IMR-90 (cell line): Measurements from ENCODE around the gene SMYD4. TPM values are rescaled to one million over a fixed set of nuclear protein-coding genes. Genes with fewer than 3 reads are reported as not detected.

Experiments used
- ATAC-seq: fragments of 200-7000 bp; cut with Tn5 transposase; 2 replicates; pipeline ENCODE4 v1.9.1; 2020; ENCODE audit warnings: low read depth, mild to moderate bottlenecking, moderate library complexity
- BruUV-seq: library from RNA; stranded (reverse); fragments of 400-500 nt; replicated peaks from 2 replicates; lab custom pipeline; 2021; lab: Mats Ljungman, UMichigan
- CTCF ChIA-PET: fragments of 300-600 bp; formaldehyde crosslinking; extraction: SDS; loops from one replicate; lab custom pipeline; 2021; ENCODE audit warnings: antibody characterized with exemption; lab: Yijun Ruan, JAX
- POLR2A ChIA-PET: fragments of 300-600 bp; sonication (Branson Sonifier 250); formaldehyde crosslinking; loops from one replicate; lab custom pipeline; 2022; ENCODE audit warnings: antibody characterized with exemption; ENCODE audit not compliant: unreplicated experiment; lab: Charles Lee
- DNase-seq: peaks from one replicate; pipeline ENCODE4 v3.0.0; 2013
- H2AFZ ChIP-seq: replicated peaks from 2 replicates; pipeline ENCODE3; 2013; ENCODE audit warnings: low read length, mild to moderate bottlenecking; ENCODE audit not compliant: poor library complexity
- H2AK5ac ChIP-seq: 2 replicates; pipeline ENCODE4 v1.6.1; 2013; ENCODE audit warnings: low read depth, low read length, inconsistent platforms
- H2AK9ac ChIP-seq: replicated peaks from 2 replicates; pipeline ENCODE3; 2013; ENCODE audit warnings: mild to moderate bottlenecking, low read depth, low read length, moderate library complexity; ENCODE audit not compliant: poor library complexity
- H2BK120ac ChIP-seq: 2 replicates; pipeline ENCODE4 v1.6.1; 2013; ENCODE audit warnings: low read depth, low read length, inconsistent platforms
- H2BK15ac ChIP-seq: 3 replicates; pipeline ENCODE4 v1.6.1; 2013; ENCODE audit warnings: low read depth, low read length, inconsistent platforms
- H2BK20ac ChIP-seq: 2 replicates; pipeline ENCODE4 v1.6.1; 2013; ENCODE audit warnings: low read depth, mild to moderate bottlenecking, inconsistent platforms, low read length, moderate library complexity
- H2BK5ac ChIP-seq: 2 replicates; pipeline ENCODE4 v1.6.1; 2013; ENCODE audit warnings: mild to moderate bottlenecking, low read depth, low read length, inconsistent platforms; ENCODE audit not compliant: poor library complexity, severe bottlenecking
- H3K14ac ChIP-seq: replicated peaks from 2 replicates; pipeline ENCODE4 v1.6.1; 2013; ENCODE audit warnings: low read depth, low read length, inconsistent platforms
- H3K18ac ChIP-seq: 2 replicates; pipeline ENCODE4 v1.6.1; 2013; ENCODE audit warnings: low read depth, low read length, control low read depth
- H3K23ac ChIP-seq: 2 replicates; pipeline ENCODE4 v1.6.1; 2013; ENCODE audit warnings: low read depth, low read length, inconsistent platforms
- H3K27ac ChIP-seq: 2 replicates; pipeline ENCODE4 v1.5.1; 2013; ENCODE audit warnings: mild to moderate bottlenecking, control low read depth, low read length; ENCODE audit not compliant: insufficient read depth
- H3K27me3 ChIP-seq: 2 replicates; pipeline ENCODE4 v1.6.1; 2013; ENCODE audit warnings: low read length; ENCODE audit not compliant: control insufficient read depth, insufficient read depth
- H3K36me3 ChIP-seq: 2 replicates; pipeline ENCODE4 v1.6.1; 2013; ENCODE audit warnings: low read length, mixed read lengths; ENCODE audit not compliant: control insufficient read depth, insufficient read depth
- H3K4ac ChIP-seq: 2 replicates; pipeline ENCODE4 v1.6.1; 2013; ENCODE audit warnings: low read depth, low read length, inconsistent platforms
- H3K4me1 ChIP-seq: 2 replicates; pipeline ENCODE4 v1.6.1; 2013; ENCODE audit warnings: low read length, mixed read lengths; ENCODE audit not compliant: control insufficient read depth, insufficient read depth
- H3K4me2 ChIP-seq: 2 replicates; pipeline ENCODE4 v1.6.1; 2013; ENCODE audit warnings: low read depth, mild to moderate bottlenecking, control low read depth, low read length, moderate library complexity
- H3K4me3 ChIP-seq: 2 replicates; pipeline ENCODE4 v1.5.1; 2013; ENCODE audit warnings: low read depth, mild to moderate bottlenecking, control low read depth, low read length, moderate library complexity; ENCODE audit not compliant: insufficient read depth
- H3K56ac ChIP-seq: 2 replicates; pipeline ENCODE4 v1.6.1; 2013; ENCODE audit warnings: low read length, inconsistent platforms; ENCODE audit not compliant: insufficient read depth; ENCODE audit errors: extremely low read depth
- H3K79me1 ChIP-seq, 2 experiments: 2 replicates each; pipeline ENCODE4 v1.6.1; 2013; ENCODE audit warnings: low read length in 2 of 2, inconsistent platforms in 1 of 2, low read depth in 1 of 2
- H3K9ac ChIP-seq: 2 replicates; pipeline ENCODE4 v1.6.1; 2013; ENCODE audit warnings: low read depth, low read length, control low read depth
- H3K9me1 ChIP-seq: 2 replicates; pipeline ENCODE4 v1.6.1; 2013; ENCODE audit warnings: low read length, inconsistent platforms; ENCODE audit not compliant: insufficient read depth
- H3K9me3 ChIP-seq: 2 replicates; pipeline ENCODE4 v1.6.1; 2013; ENCODE audit warnings: low read length; ENCODE audit not compliant: control insufficient read depth, insufficient read depth
- H4K20me1 ChIP-seq: 2 replicates; pipeline ENCODE4 v1.6.1; 2013; ENCODE audit warnings: low read length, inconsistent platforms; ENCODE audit not compliant: insufficient read depth
- H4K5ac ChIP-seq: 2 replicates; pipeline ENCODE4 v1.6.1; 2013; ENCODE audit warnings: mild to moderate bottlenecking, low read depth, low read length, control low read depth
- H4K8ac ChIP-seq, 2 experiments: 2 replicates each; pipeline ENCODE4 v1.6.1; 2013; ENCODE audit warnings: low read depth in 2 of 2, low read length in 2 of 2, control low read depth in 1 of 2, inconsistent platforms in 1 of 2
- H4K91ac ChIP-seq: 2 replicates; pipeline ENCODE4 v1.6.1; 2013; ENCODE audit warnings: low read depth, low read length, inconsistent platforms; ENCODE audit not compliant: insufficient read depth
- BHLHE40 ChIP-seq: fragments of 150-350 bp; IDR thresholded peaks from 2 replicates; pipeline ENCODE4 v1.6.1; 2016; ENCODE audit warnings: mild to moderate bottlenecking, low read depth, low read length
- CEBPB ChIP-seq: IDR thresholded peaks from 2 replicates; pipeline ENCODE4 v1.6.1; 2012; ENCODE audit warnings: low read depth, low read length, improper control_type of control experiment
- CHD1 ChIP-seq: IDR thresholded peaks from 2 replicates; pipeline ENCODE4 v1.6.1; 2012; ENCODE audit warnings: low read depth, low read length, improper control_type of control experiment
- FOS ChIP-seq: fragments of 150-350 bp; IDR thresholded peaks from 2 replicates; pipeline ENCODE4 v1.6.1; 2016; ENCODE audit warnings: low read depth, low read length
- MAFK ChIP-seq: IDR thresholded peaks from 2 replicates; pipeline ENCODE4 v1.6.1; 2012; ENCODE audit warnings: low read depth, low read length, improper control_type of control experiment
- MAZ ChIP-seq: IDR thresholded peaks from 2 replicates; pipeline ENCODE4 v1.6.1; 2012; ENCODE audit warnings: low read depth, mild to moderate bottlenecking, low read length, improper control_type of control experiment, moderate library complexity, borderline replicate concordance
- MXI1 ChIP-seq: IDR thresholded peaks from 2 replicates; pipeline ENCODE4 v1.6.1; 2012; ENCODE audit warnings: low read depth, mild to moderate bottlenecking, low read length, moderate library complexity, borderline replicate concordance
- NFE2L2 ChIP-seq: fragments of 150-350 bp; IDR thresholded peaks from 2 replicates; pipeline ENCODE4 v1.6.1; 2016; ENCODE audit warnings: low read depth, mild to moderate bottlenecking, low read length
- POLR2A ChIP-seq: IDR thresholded peaks from 2 replicates; pipeline ENCODE4 v1.6.1; 2012; ENCODE audit warnings: mild to moderate bottlenecking, low read depth, low read length
- RAD21 ChIP-seq: IDR thresholded peaks from 2 replicates; pipeline ENCODE4 v1.6.1; 2012; ENCODE audit warnings: low read length, improper control_type of control experiment
- RCOR1 ChIP-seq: IDR thresholded peaks from 2 replicates; pipeline ENCODE4 v1.6.1; 2012; ENCODE audit warnings: mild to moderate bottlenecking, low read length, improper control_type of control experiment; ENCODE audit not compliant: insufficient replicate concordance
- SMC3 ChIP-seq: fragments of 150-350 bp; IDR thresholded peaks from 2 replicates; pipeline ENCODE4 v1.6.1; 2016; ENCODE audit warnings: low read depth, mild to moderate bottlenecking, antibody characterized with exemption, low read length, moderate library complexity
- WGBS, 2 experiments: methylation state at CpG; one replicate each; pipeline versions ENCODE4 v1.1.5 to v1.1.7; 2013; ENCODE audit warnings: missing lambda C conversion rate in 2 of 2; ENCODE audit not compliant: insufficient read length in 1 of 2; ENCODE audit errors: extremely low coverage in 2 of 2; 5-methylcytosine and 5-hydroxymethylcytosine counted together
- dilution Hi-C: fragments of 300-500 bp; cut with HindIII; formaldehyde crosslinking; loops from one replicate; pipeline ENCODE4 v1.14.3; 2018; ENCODE audit warnings: low sequenced_read_pairs; ENCODE audit not compliant: unreplicated experiment
- in situ Hi-C: fragments of 300-500 bp; cut with MboI; formaldehyde crosslinking; loops from 3 replicates; pipeline ENCODE4 v1.14.3; 2019; ENCODE audit warnings: low sequenced_read_pairs, inconsistent platforms, mixed read lengths
- intact Hi-C: fragments of 100-400 bp; cut with micrococcal nuclease; formaldehyde crosslinking; loops from 2 replicates; pipeline ENCODE4 v1.10.0; 2022
- polyA plus RNA-seq, 3 experiments: library from polyadenylated mRNA; depleted of rRNA; stranded (reverse); fragments of >200 nt; gene quantifications; 2 replicates each; pipeline ENCODE4 v1.2.3, GENCODE V29; 2012; ENCODE audit warnings: low replicate concordance in 1 of 3
- total RNA-seq: library from RNA; depleted of rRNA; stranded (reverse); fragments of >200 nt; gene quantifications from 2 replicates; pipeline ENCODE4 v1.2.3, GENCODE V29; 2012
- TF ChIP-seq, protein P1 (sequence below): fragments of 150-350 bp; IDR thresholded peaks from 2 replicates; pipeline ENCODE4 v1.6.1; 2016; ENCODE audit warnings: low read depth, mild to moderate bottlenecking, low read length, moderate library complexity, borderline replicate concordance

SMYD4 gene
- total and polyA plus RNA-seq, 2 of the 4 experiments (the other 2 are of a cell fraction), result 5.3 to 7.2 TPM

DNA sequence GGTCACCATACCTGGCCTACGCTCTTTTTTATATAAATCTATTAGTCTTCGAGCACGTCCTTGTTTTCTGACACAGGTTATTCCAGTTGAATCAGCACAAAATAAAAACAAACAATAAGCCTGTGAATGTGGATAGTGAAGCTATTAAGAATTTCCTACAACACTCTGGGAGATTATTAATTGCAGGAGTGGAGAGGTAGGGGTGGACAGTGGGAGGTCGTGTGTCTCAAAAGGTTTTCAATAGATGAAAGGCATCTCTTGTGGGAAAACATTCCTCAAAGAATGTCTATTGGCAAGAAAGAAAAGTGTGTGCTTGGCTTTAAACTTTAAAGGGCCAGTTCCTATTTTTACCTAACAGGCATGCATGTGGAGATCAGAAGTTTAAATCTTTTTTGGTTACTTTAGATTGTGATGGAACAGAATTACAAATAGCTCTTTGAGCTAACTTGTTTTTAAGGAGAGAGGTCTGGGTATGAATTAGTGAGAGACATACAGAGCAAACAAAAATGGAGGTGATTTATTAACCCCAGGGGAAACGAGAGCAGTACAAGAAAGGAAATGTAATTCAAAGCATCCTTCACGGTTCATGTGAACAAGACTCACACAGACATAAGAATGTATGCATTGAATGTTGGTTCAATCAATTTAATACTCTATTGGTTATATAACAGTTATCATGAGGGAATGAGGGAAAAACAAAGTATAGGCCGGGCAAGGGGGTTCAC is 9.0 kb downstream of the SMYD4 start:
- no peak overlapping the region for H3K4ac ChIP-seq
- no peak overlapping the region for H4K91ac ChIP-seq
- H4K20me1 ChIP-seq, result no peaks in the 10 kb centered on the region
- H2BK5ac ChIP-seq, result no peak overlapping the region
- no peaks in the 10 kb centered on the region for H3K27me3 ChIP-seq
- H4K8ac ChIP-seq, result no peak overlapping the region
- TF ChIP-seq CEBPB, result no peak
- no peak for TF ChIP-seq MXI1
- TF ChIP-seq CHD1, result no peak
- TF ChIP-seq RCOR1, result no peak
- no peak for TF ChIP-seq FOS
- TF ChIP-seq BHLHE40, result no peak
- no peak for TF ChIP-seq MAFK
- no peak for TF ChIP-seq MAZ
- no peak for TF ChIP-seq NFE2L2
- TF ChIP-seq POLR2A, result no peak
- TF ChIP-seq RAD21, result no peak
- no peak for TF ChIP-seq SMC3
- TF ChIP-seq, protein P1, sequence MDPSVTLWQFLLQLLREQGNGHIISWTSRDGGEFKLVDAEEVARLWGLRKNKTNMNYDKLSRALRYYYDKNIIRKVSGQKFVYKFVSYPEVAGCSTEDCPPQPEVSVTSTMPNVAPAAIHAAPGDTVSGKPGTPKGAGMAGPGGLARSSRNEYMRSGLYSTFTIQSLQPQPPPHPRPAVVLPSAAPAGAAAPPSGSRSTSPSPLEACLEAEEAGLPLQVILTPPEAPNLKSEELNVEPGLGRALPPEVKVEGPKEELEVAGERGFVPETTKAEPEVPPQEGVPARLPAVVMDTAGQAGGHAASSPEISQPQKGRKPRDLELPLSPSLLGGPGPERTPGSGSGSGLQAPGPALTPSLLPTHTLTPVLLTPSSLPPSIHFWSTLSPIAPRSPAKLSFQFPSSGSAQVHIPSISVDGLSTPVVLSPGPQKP, result no peak
- no peak overlapping the region for H2BK120ac ChIP-seq
- no TSS peak for BruUV-seq
- no peak overlapping the region for H3K4me3 ChIP-seq
- no peak overlapping the region for H3K18ac ChIP-seq
- H2AK5ac ChIP-seq, result no peak overlapping the region
- no peaks in the 10 kb centered on the region for H3K4me1 ChIP-seq
- H2BK15ac ChIP-seq, result no peak overlapping the region
- no peak overlapping the region for H3K4me2 ChIP-seq
- in situ Hi-C loops, result no loop called here
- no peaks in the 10 kb centered on the region; the same call in 1 of the 2 replicates for H3K9me1 ChIP-seq
- no peak overlapping the region for H2BK20ac ChIP-seq
- H3K36me3 ChIP-seq, result peaks cover 15% of the 10 kb centered on the region
- dilution Hi-C loops, result no loop called here
- DNase-seq (no peak), ATAC-seq (no peak)
- H3K79me1 ChIP-seq, result peaks cover 0 to 11% of the 10 kb centered on the region in 2 experiments; a peak in 3 of 4 replicates
- no peak overlapping the region for H3K9ac ChIP-seq
- H3K14ac ChIP-seq, result no peak overlapping the region
- ChIA-PET POLR2A (interaction anchor here (0.5 kb wide), 1 partner anchor 149 kb away, joined by 8 read pairs; no protein-coding TSS in a partner anchor), CTCF (no interaction called here)
- intact Hi-C loops, result no loop called here
- H2AK9ac ChIP-seq, result no peak overlapping the region
- no peak overlapping the region for H3K56ac ChIP-seq
- H3K9me3 ChIP-seq, result no peaks in the 10 kb centered on the region
- H4K5ac ChIP-seq, result no peak overlapping the region
- no peak overlapping the region for H3K27ac ChIP-seq
- no peak overlapping the region for H3K23ac ChIP-seq
- WGBS, 2 experiments, result no CpG with 5 or more reads among the region's 7 CpGs
- no peak overlapping the region for H2AFZ ChIP-seq
